Esophagus squamous epithelium (tissue), 5 donors: ENCODE data around the gene EXOSC5. TPM values are rescaled to one million over a fixed set of nuclear protein-coding genes. Genes with fewer than 3 reads are reported as not detected.
"Not testable (repeated sequence)": the region's sequence is repeated elsewhere in the genome, so short reads cannot be mapped to it uniquely, and the experiment has no call there.

Experiments used
- DNase-seq: peaks from one replicate; lab custom pipeline; 2025; lab: John Stamatoyannopoulos, UW
- H3K27ac ChIP-seq, 4 donors: fragments of 200-600 bp; sonication (generic); one replicate each; pipeline ENCODE4 v1.5.1; 2016 to 2019; ENCODE audit warnings: mild to moderate bottlenecking in 1 of 4
- H3K27me3 ChIP-seq, 4 donors: fragments of 200-600 bp; sonication (generic); 1 replicate in 3 of 4; 2 replicates in 1 of 4; pipeline versions ENCODE4 v1.5.1 to v1.6.0; 2017 to 2021; ENCODE audit warnings: antibody characterized with exemption in 1 of 4
- H3K36me3 ChIP-seq, 3 donors: fragments of 200-600 bp; sonication (generic); one replicate each; pipeline ENCODE4 v1.5.1; 2016 to 2019
- H3K4me1 ChIP-seq, 3 donors: fragments of 200-600 bp; sonication (generic); one replicate each; pipeline ENCODE4 v1.5.1; 2017 to 2019
- H3K4me3 ChIP-seq, 4 donors: fragments of 200-600 bp; sonication (generic); 1 replicate in 3 of 4; 2 replicates in 1 of 4; pipeline ENCODE4 v1.5.1; 2016 to 2019; ENCODE audit warnings: mild to moderate bottlenecking in 2 of 4, moderate library complexity in 1 of 4
- H3K9me3 ChIP-seq, 3 donors: fragments of 200-600 bp; sonication (generic); one replicate each; pipeline ENCODE4 v1.5.1; 2016 to 2019
- CTCF ChIP-seq, 6 experiments: fragments of 450-650 bp in 4 of 6; fragments of 200-600 bp in 2 of 6; sonication (generic) in 2 of 6; IDR thresholded peaks; one replicate each; pipeline ENCODE4 v1.5.1; 2016 to 2019; ENCODE audit warnings: antibody characterized with exemption in 6 of 6, mild to moderate bottlenecking in 4 of 6, moderate library complexity in 4 of 6
- POLR2A ChIP-seq, 4 donors: fragments of 450-650 bp; IDR thresholded peaks; one replicate each; pipeline ENCODE4 v1.6.1; 2017; ENCODE audit warnings: antibody characterized with exemption in 4 of 4, mild to moderate bottlenecking in 4 of 4, moderate library complexity in 3 of 4
- WGBS, 2 donors: methylation state at CpG; one replicate each; pipeline ENCODE4 v1.1.5; 2018; 5-methylcytosine and 5-hydroxymethylcytosine counted together
- intact Hi-C: fragments of 100-400 bp; cut with DNase I; formaldehyde crosslinking; loops from one replicate; pipeline ENCODE4 v1.15.0; 2022
- total RNA-seq, 4 donors: library from RNA; depleted of rRNA; stranded (reverse); fragments of >200 nt; gene quantifications; one replicate each; pipeline ENCODE4 v1.1.0, GENCODE V29; 2016
- donor health status: DM: yes; HTN: yes; CAD: no.

Gene EXOSC5
- total RNA-seq, 4 donors from 2014 or later, result 22.4 to 37.0 (median 28.6) TPM

- no peak overlapping the region for H3K4me3 ChIP-seq
- no peak for DNase-seq
- H3K27me3 ChIP-seq, result no peaks in the 10 kb centered on the region
- peaks cover 24 to 57% (median 30%) of the 10 kb centered on the region in 3 donors for H3K4me1 ChIP-seq
- 63 to 64% methylated on average over 2 of the region's 2 CpGs for WGBS, 2 donors
- intact Hi-C loops, result no loop called here
- H3K9me3 ChIP-seq, result no peaks in the 10 kb centered on the region
- no peak overlapping the region for H3K27ac ChIP-seq
- no peaks in the 10 kb centered on the region for H3K36me3 ChIP-seq
- no peak for TF ChIP-seq CTCF (IDR thresholded peaks at IDR 0.05)
- TF ChIP-seq POLR2A (IDR thresholded peaks at IDR 0.05), result no peak
Observed at GRCh38 chr19:41372501-41372900, 24.7 kb downstream of the EXOSC5 start.

DNA sequence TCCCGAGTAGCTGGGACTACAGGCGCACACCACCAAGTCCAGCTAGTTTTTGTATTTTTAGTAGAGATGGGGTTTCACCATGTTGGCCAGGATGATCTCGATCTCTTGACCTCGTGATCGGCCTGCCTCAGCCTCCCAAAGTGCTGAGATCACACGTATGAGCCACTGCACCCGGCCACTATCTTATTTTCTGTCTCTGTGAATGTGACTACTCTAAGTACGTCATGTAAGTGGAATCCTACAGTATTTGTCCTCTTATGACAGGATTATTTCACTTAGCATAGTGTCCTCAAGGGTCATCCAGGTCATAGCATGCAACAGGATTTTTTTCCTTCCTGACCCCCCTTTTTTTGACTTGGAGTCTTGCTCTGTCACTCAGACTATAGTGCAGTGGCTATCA is 25.6 kb downstream of the EXOSC5 start:
- Histone ChIP-seq H3K36me3 (no peaks in the 10 kb centered on the region), H3K27ac (no peak overlapping the region), H3K4me3 (no peak overlapping the region), H3K4me1 (peaks cover 17 to 53% (median 31%) of the 10 kb centered on the region in 3 donors), H3K9me3 (no peaks in the 10 kb centered on the region), H3K27me3 (no peaks in the 10 kb centered on the region)
- no peak for DNase-seq
- intact Hi-C loops, result no loop called here
- no peak for TF ChIP-seq POLR2A (IDR thresholded peaks at IDR 0.05)
- TF ChIP-seq CTCF (IDR thresholded peaks at IDR 0.05), result no peak
- 89 to 96% methylated on average over 8 of the region's 8 CpGs for WGBS, 2 donors

DNA sequence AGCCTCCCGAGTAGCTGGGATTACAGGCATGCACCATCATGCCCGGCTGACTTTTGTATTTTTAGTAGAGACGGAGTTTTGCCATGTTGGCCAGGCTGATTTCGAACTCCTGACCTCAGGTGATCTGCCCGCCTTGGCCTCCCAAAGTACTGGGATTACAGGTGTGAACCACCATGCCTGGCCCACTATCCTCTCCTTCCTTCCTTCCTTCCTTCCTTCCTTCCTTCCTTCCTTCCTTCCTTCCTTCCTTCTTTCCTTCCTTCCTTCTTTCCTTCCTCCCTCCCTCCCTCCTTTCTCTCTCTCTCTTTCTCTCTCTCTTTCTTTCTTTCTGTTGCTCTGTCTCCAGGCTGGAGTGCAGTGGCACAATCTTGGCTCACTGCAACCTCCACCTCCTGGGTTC is 26.0 kb downstream of the EXOSC5 start:
- H3K27me3 ChIP-seq, H3K27ac ChIP-seq, intact Hi-C loops, H3K36me3 ChIP-seq, DNase-seq, H3K9me3 ChIP-seq, H3K4me3 ChIP-seq: not testable (repeated sequence)
- peaks cover 17 to 49% (median 31%) of the 10 kb centered on the region in 3 donors for H3K4me1 ChIP-seq
- 64 to 69% methylated on average over 5 of the region's 5 CpGs for WGBS, 2 donors

DNA sequence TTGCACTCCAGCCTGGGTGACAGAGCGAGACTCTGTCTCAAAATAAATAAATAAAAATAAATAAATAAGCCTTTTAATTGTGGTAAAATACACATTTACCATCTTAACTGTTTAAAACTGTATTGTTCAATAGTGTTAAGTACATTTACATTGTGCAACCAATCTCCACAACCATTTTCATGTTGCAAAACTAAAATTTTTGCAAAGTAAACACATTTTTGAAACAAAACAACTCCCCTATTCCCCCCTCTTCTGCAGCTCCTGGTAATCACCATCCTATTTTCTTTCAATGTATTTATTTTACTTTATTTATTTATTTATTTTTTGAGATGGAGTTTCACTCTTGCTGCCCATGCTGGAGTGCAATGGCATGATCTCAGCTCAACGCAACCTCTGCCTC is 27.4 kb downstream of the EXOSC5 start:
- no peaks in the 10 kb centered on the region for H3K36me3 ChIP-seq
- no peaks in the 10 kb centered on the region for H3K9me3 ChIP-seq
- peaks cover 10 to 42% (median 24%) of the 10 kb centered on the region in 3 donors for H3K4me1 ChIP-seq
- TF ChIP-seq POLR2A (IDR thresholded peaks at IDR 0.05) (no peak), CTCF (IDR thresholded peaks at IDR 0.05) (no peak)
- no peak overlapping the region for H3K27ac ChIP-seq
- WGBS, 2 donors, result 85 to 97% methylated on average over 2 of the region's 2 CpGs
- no peaks in the 10 kb centered on the region for H3K27me3 ChIP-seq
- H3K4me3 ChIP-seq, result no peak overlapping the region
- intact Hi-C loops, result no loop called here
- no peak for DNase-seq

DNA sequence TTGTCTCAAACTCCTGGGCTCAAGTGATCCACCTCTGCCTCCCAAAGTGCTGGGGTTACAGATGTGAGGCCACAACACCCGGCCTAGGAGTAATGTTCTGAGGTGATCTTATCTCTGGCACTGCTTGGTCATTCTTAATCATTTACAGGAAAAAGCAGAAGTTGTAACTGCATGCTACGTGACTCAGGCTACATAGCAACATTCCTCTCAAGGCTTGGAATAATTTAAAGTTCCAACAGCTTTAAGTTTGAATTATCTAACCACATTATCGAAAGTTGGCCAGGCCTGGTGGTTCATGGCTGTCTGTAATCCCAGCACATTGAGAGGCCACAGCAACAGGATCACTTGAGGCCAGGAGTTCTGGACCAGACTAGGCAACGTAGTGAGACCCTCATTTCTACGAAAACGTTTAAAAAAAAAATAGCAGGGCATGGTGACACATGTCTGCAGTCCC is 29.3 kb downstream of the EXOSC5 start:
- WGBS, 2 donors, result 36 to 52% methylated on average over 6 of the region's 6 CpGs
- Histone ChIP-seq H3K27ac (peak overlapping the region; percentile 2 to 65 (median 48)), H3K36me3 (no peaks in the 10 kb centered on the region), H3K9me3 (no peaks in the 10 kb centered on the region), H3K4me3 (no peak overlapping the region), H3K4me1 (peaks cover 3 to 42% (median 20%) of the 10 kb centered on the region in 3 donors), H3K27me3 (no peaks in the 10 kb centered on the region)
- TF ChIP-seq POLR2A (IDR thresholded peaks at IDR 0.05) (no peak), CTCF (IDR thresholded peaks at IDR 0.05) (no peak)
- no peak for DNase-seq
- intact Hi-C loops, result no loop called here

GRCh38 chr19:41366089-41366488 is 31.1 kb downstream of the EXOSC5 start:
- Histone ChIP-seq H3K27ac (no peak overlapping the region), H3K36me3 (no peaks in the 10 kb centered on the region), H3K4me3 (no peak overlapping the region), H3K27me3 (no peaks in the 10 kb centered on the region), H3K9me3 (no peaks in the 10 kb centered on the region), H3K4me1 (peaks cover 3 to 51% (median 22%) of the 10 kb centered on the region in 3 donors)
- TF ChIP-seq CTCF (IDR thresholded peaks at IDR 0.05), result peak in 1 of 6 experiments; percentile 27
- no peak for TF ChIP-seq POLR2A (IDR thresholded peaks at IDR 0.05)
- 88 to 92% methylated on average over 1 of the region's 1 CpG for WGBS, 2 donors
- no peak for DNase-seq
- intact Hi-C loops, result no loop called here
